Vagina (tissue), 2 donors: ENCODE results near the gene IDI1.

ENCODE experiments used
- POLR2AphosphoS5 ChIP-seq, 2 donors: sonication (generic); formaldehyde crosslinking; IDR thresholded peaks; one replicate each; pipeline ENCODE4 v1.9.0; 2017; ENCODE audit warnings: antibody characterized with exemption in 2 of 2, mild to moderate bottlenecking in 2 of 2, low read depth in 1 of 2; ENCODE audit not compliant: insufficient read depth in 1 of 2
- TF ChIP-seq, protein P1 (sequence below), 3 experiments: fragments of 450-650 bp in 2 of 3; fragments of 200-600 bp in 1 of 3; sonication (generic) in 1 of 3; IDR thresholded peaks; one replicate each; pipeline ENCODE4 v1.5.1; 2017 to 2019; ENCODE audit warnings: antibody characterized with exemption in 3 of 3, mild to moderate bottlenecking in 2 of 3, moderate library complexity in 2 of 3

GRCh38 chr10:1054684-1055083, 5.8 kb upstream of the IDI1 start:
- no peak for TF ChIP-seq POLR2AphosphoS5 (IDR thresholded peaks at IDR 0.05; ENCODE audit: insufficient read depth in 1 of 2, low read depth in 1 of 2)
- TF ChIP-seq, protein P1, sequence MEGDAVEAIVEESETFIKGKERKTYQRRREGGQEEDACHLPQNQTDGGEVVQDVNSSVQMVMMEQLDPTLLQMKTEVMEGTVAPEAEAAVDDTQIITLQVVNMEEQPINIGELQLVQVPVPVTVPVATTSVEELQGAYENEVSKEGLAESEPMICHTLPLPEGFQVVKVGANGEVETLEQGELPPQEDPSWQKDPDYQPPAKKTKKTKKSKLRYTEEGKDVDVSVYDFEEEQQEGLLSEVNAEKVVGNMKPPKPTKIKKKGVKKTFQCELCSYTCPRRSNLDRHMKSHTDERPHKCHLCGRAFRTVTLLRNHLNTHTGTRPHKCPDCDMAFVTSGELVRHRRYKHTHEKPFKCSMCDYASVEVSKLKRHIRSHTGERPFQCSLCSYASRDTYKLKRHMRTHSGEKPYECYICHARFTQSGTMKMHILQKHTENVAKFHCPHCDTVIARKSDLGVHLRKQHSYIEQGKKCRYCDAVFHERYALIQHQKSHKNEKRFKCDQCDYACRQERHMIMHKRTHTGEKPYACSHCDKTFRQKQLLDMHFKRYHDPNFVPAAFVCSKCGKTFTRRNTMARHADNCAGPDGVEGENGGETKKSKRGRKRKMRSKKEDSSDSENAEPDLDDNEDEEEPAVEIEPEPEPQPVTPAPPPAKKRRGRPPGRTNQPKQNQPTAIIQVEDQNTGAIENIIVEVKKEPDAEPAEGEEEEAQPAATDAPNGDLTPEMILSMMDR (IDR thresholded peaks at IDR 0.05) = no peak
